Globus pallidus (tissue), 1 donor: Measurements from ENCODE around the gene SERPINB4.

ENCODE experiments used
- DNase-seq: peaks from one replicate; pipeline ENCODE4 v3.0.0-alpha.2; 2015; ENCODE audit warnings: low spot score

SERPINB4 gene

DNA sequence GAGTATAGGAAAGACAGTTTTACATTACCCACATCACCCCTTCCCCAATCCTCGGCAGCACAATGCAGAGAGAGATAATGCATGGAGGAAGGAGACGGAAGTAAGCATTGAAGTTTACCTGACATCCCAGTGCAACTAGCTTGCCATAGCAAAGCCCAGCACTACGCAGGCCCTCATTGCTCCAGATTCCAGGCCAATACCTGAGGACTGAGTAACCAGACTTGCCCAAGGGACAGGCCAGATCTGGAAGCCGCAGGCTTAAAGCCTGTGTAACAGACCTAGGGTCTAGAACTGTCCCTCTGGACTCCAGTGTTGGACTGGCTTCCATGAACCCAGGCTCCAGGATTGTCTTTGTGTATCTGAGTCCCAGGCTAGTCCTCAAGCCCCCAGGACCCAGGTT, 17.6 kb downstream of the SERPINB4 start:
- no peak for DNase-seq

- no peak for DNase-seq
Measured at GRCh38 chr18:63624863-63625262, 19.2 kb downstream of the SERPINB4 start.

DNA sequence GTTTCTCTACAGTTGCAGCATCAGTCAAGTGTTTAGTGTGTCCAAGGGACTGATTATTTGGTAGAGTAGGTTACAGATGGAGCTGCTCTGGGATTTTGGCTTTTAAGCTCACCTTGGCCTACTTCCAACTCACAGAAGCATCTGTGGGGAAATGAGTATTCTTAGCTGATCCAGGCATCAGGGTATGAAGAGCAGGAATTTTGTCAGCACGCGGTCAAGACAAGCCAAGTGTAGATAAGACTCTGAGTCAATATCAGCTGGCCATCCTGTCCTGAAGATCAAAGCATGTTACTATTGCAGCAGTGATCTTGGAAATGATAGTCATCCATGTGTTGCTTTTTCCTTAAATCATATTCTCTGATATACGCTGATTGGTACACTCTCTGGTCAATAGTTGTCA, 24.4 kb downstream of the SERPINB4 start:
- DNase-seq = no peak

DNA sequence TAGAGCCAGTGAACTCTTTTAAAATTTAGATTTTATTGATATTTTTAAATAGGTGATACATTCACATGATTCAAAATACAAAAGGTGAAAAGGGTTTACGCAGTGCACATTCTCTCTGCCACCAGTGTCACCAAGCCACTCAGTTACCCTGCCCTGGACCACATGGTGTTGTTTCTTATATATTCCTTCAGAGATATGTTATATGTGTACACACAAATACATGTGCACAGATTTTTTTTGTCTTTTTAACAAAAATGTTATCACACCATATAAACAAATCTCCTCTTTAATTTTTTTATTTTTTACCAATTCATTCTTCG, 26.2 kb downstream of the SERPINB4 start:
- no peak for DNase-seq

DNA sequence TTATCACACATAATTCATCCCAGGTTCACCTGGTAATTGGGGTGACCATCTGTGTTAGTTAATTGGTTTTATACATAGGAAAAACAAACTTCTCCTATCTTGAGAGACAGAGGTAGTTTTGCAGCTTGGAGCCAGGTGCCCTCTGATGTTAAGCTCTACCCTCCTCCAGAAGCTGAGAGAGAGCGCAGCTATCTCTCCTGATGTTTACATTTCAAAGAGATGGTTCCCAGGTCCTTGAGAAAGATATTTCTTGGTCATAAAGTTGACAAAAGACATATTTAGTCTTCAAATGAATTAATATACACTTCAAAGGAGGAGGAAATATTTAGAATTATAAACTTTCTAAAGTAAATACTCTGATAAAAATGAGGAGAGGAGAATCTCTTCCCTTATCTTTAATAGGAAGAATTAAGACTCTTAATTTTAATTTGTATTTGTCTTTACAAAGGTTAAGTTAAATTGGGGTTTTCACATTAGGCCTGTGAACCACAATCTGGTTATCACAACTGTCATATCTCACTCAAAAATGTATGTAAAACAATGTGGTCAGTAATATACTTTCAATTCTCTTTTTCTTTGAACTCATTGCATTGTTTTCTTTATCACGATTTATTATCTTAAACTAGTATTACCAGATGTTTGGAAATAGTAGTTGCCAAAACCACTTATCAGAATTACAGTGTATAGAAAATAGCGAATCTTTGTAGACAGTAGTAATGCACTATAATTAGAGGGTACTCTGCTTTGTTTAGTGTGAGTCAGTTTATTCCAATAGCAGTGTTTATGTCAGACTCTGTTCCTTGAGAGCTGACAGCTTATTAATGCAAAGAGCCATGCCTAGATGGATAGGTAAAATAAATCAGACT, 26.8 kb downstream of the SERPINB4 start:
- no peak for DNase-seq

- no peak for DNase-seq
Measured at GRCh38 chr18:63613420-63613819, 30.6 kb downstream of the SERPINB4 start.

DNA sequence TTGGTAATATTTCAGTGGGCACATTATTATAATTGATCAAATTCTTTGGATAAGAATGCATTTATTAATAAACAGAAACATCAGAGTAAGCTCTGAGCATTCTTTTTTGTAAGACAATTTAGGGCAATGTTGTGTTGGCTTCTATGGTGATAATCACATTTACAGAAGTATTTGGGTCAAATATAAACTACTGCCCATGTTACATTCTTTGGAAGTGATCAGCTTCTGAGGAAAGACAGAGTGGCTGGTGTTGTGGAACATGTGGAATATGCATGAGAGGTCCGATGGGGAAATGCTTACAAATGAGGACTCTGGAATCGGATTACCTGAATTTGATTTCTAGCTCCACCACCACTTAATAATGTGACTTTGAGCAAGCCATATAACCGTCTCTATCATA, 37.5 kb downstream of the SERPINB4 start:
- no peak for DNase-seq

DNA sequence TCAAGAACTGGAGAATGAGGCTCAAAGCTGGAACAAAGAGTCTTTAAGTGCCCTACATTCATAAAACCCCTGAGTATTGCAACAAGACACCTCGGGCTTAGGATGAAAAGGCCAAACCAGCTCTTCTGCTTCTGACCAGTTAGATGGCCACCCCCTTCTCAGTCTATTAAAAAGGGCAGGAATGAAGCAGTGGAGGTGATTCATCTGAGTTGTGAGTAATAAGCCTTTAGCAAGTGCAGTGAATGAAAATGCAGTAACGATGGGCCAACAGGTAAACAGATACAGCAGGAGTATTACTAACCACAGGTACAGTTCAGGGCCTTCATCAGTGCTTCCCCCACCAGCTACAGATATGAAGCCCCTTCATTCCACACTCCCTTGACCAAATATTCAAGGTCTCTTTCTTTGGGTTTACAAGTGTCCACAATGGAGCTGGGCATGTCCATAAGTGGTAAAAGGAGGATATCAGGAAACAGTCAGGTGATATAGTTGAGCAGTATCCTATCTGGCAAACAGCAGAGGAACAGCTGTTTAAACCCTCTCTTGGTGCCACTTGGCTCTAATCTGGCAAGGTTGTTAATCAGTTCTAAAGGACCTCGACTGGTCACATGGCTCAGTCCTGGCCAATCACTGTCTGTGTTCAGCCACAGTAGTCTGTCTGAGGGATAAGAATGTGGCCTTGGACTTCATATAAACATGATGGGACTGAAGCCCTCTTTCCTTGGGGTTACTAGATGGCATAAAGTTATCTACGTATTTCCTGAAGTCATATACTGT, 39.1 kb downstream of the SERPINB4 start:
- DNase-seq = no peak

DNA sequence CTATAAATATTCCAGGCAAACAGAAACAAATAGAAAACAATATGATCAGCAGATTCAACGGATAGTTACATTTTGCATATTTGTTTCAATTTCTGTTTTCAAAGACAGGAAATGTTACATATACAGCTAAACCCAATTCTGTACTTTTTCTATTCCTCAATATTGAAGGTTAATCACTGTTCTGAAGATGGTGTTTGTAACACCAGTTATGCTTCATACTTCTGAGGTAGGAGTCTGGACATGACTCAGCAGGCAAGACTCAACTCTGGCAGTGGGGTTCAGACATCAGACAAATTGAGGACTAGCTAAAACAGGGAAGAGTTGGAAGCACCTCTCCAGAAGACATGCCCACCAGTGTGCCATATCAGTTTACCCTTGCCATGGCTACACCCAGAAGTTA, 40.3 kb downstream of the SERPINB4 start:
- DNase-seq = no peak

DNA sequence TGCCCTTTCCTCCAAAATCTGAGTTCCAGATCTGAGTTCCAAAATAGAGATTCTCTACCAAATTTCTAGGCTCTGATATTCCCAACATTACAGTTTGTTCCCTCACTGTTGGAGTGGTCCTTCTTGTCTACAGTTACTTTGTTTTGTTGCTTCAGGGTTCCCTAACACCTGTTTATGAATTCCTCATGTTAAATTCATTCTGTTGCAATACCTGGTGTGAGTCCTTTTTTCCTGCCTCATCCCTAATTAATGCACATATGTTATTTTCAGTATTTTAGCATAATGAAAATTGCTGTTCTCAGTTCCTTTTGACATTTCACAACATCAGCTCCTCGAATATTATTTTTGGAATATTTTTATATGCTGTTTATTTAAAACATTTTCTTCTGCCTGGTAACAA, 40.7 kb downstream of the SERPINB4 start:
- no peak for DNase-seq

DNA sequence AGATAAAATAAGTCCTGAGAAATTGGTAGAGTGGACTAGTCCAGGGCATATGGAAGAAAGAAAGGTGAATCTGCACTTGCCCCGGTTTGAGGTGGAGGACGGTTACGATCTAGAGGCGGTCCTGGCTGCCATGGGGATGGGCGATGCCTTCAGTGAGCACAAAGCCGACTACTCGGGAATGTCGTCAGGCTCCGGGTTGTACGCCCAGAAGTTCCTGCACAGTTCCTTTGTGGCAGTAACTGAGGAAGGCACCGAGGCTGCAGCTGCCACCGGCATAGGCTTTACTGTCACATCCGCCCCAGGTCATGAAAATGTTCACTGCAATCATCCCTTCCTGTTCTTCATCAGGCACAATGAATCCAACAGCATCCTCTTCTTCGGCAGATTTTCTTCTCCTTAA, 47.1 kb downstream of the SERPINB4 start:
- no peak for DNase-seq

GRCh38 chr18:63592471-63592870, 51.6 kb downstream of the SERPINB4 start:
- DNase-seq = no peak

GRCh38 chr18:63591725-63592124, 52.3 kb downstream of the SERPINB4 start:
- no peak for DNase-seq

GRCh38 chr18:63590966-63591695, 52.9 kb downstream of the SERPINB4 start:
- no peak for DNase-seq

DNA sequence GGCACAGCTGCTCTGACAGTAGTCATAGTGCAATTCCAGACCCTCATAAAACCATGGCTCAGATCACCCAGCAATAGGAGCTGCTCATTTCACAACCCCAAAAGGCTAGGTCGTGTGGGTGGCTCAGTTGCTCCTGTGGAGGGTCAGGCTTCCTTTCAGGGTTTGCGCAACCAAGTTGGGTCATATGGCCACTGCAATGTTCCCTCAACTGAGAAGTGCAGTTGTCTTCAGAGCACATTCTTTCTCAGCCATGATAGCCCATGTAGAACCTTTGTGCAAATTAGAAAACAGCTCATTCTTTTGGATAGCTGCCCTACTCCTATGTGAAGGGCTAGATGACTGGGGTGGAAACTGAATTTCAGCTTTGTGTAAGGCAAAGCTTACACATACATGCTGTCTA, 53.7 kb downstream of the SERPINB4 start:
- DNase-seq = no peak

GRCh38 chr18:63588909-63589308, 55.1 kb downstream of the SERPINB4 start:
- no peak for DNase-seq
